ENCODE results near the gene IGF1R. TPM values are rescaled to one million over a fixed set of nuclear protein-coding genes. Genes with fewer than 3 reads are reported as not detected.

The IGF1R gene
- total RNA-seq, 4 donors from 2014 or later = 39.3 to 97.4 (median 44.7) TPM

- no peak for TF ChIP-seq CTCF (IDR thresholded peaks at IDR 0.05)
- ATAC-seq (ENCODE audit: low FRiP score) = no peak
- no peak for DNase-seq (ENCODE audit: low spot score)
These were observed 318.8 kb downstream of the IGF1R start for GRCh38 chr15:98967096-98967495.

- ATAC-seq (ENCODE audit: low FRiP score) = no peak
- no peak for TF ChIP-seq CTCF (IDR thresholded peaks at IDR 0.05)
- DNase-seq (ENCODE audit: low spot score) = no peak
These were observed 319.6 kb downstream of the IGF1R start for GRCh38 chr15:98967916-98968315.

- TF ChIP-seq CTCF (IDR thresholded peaks at IDR 0.05) = no peak
- DNase-seq (ENCODE audit: low spot score) = no peak
- ATAC-seq (ENCODE audit: low FRiP score) = no peak
These were observed 320.2 kb downstream of the IGF1R start for GRCh38 chr15:98968576-98968975.

- TF ChIP-seq CTCF (IDR thresholded peaks at IDR 0.05) = no peak
- no peak for DNase-seq (ENCODE audit: low spot score)
- ATAC-seq (ENCODE audit: low FRiP score) = no peak
These were observed 320.9 kb downstream of the IGF1R start for GRCh38 chr15:98969126-98969735.

- no peak for TF ChIP-seq CTCF (IDR thresholded peaks at IDR 0.05)
- ATAC-seq (ENCODE audit: low FRiP score) (no peak), DNase-seq (ENCODE audit: low spot score) (no peak)
These were observed 322.5 kb downstream of the IGF1R start for GRCh38 chr15:98970799-98971198.

- TF ChIP-seq CTCF (IDR thresholded peaks at IDR 0.05) = no peak
- no peak for DNase-seq (ENCODE audit: low spot score)
- no peak for ATAC-seq (ENCODE audit: low FRiP score)
These were observed 328.2 kb downstream of the IGF1R start for GRCh38 chr15:98976500-98976899.

- no peak for ATAC-seq (ENCODE audit: low FRiP score)
- no peak for TF ChIP-seq CTCF (IDR thresholded peaks at IDR 0.05)
- DNase-seq (ENCODE audit: low spot score) = no peak
These were observed 329.1 kb downstream of the IGF1R start for GRCh38 chr15:98977441-98977840.

All from omental fat pad (tissue), 4 donors.